ENCODE results near the gene TMEM182. TPM values are rescaled to one million over a fixed set of nuclear protein-coding genes. Genes with fewer than 3 reads are reported as not detected.

The TMEM182 gene
- polyA plus RNA-seq, 3 donors from 2014 or later: 6.2 to 6.5 (median 6.2) TPM

DNA sequence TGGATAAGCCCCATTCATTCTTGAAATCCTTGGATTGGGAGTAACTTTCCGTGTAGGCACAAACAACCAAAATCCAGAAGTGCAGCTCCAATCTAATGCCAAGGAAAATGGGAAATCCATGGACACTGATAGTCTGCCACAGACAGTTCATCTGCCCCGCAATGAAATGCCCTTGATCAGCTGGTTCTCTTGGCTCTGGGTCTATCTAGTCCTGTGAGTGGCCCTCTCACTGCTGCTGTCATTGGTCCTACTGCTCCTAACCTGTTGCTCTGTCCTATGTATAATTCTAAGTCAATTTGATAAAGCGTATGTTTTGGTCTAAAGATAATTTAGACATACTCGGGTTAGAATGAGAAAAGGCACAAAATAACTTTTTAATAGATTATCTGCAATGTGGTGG, 13.7 kb upstream of the TMEM182 start:
- no peak for DNase-seq
- H3K9me3 Mint-ChIP-seq: no peaks in the 10 kb centered on the region

DNA sequence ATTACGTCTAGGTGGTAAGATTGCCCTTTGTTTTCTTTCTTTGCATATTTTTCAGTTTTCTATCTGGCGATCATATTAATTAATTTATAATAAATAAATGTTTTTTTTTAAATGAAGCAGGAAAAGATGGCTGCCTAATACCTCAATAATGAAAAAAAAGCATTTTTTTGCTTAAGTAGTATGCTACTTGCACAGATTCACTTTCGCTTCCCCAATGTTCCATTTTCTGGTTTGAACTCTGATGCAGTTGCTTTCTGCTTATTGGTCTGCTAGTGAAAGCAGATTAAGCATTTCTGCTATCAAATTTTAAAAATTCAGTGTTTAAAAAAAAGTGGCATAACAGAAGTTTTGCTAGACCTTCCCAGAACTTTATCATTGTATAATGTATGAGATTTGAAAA, 11.9 kb upstream of the TMEM182 start:
- Mint-ChIP-seq H3K9me3 (no peaks in the 10 kb centered on the region), H3K27me3 (ENCODE audit: low read depth in 3 of 3) (peaks cover 0 to 5% (median 2%) of the 10 kb centered on the region in 3 donors), H3K36me3 (no peaks in the 10 kb centered on the region), H3K4me3 (no peak overlapping the region), H3K4me1 (no peaks in the 10 kb centered on the region), H3K27ac (no peak overlapping the region)
- DNase-seq: no peak

More for the DNA sequence above, 13.7 kb upstream of the TMEM182 start:
- no peak overlapping the region for H3K27ac Mint-ChIP-seq
- H3K36me3 Mint-ChIP-seq: no peaks in the 10 kb centered on the region
- no peaks in the 10 kb centered on the region for H3K4me1 Mint-ChIP-seq
- H3K27me3 Mint-ChIP-seq (ENCODE audit: low read depth in 3 of 3): peaks cover 0 to 6% (median 2%) of the 10 kb centered on the region in 3 donors
- no peak overlapping the region for H3K4me3 Mint-ChIP-seq

DNA sequence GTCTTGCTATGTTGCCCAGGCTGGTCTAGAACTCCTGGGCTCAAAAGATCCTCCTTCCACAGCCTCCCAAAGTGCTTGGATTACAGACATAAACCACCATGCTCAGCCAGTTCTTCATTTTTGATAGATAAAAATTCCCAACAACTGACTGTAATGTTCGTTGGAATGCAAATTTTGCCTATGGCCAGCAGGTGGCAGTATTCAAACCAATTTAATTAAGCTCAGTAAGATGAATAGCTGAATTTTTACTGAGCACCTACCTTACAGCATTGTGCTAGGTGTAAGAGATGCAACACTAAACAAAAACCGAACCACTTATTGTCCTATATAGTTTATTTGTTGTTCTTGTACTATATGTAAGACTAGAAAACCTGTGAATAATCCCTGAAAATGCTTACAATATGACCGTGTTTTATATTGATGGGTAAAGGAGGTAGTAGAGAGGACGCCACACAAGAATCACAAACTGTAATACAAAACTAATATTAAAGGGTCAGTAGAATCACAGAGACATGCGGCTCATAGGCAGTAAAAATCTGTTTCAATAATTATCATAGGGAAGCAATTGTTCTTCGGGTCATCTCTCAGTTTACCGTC, 8.2 kb upstream of the TMEM182 start:
- Mint-ChIP-seq H3K27ac (no peak overlapping the region), H3K9me3 (no peaks in the 10 kb centered on the region), H3K4me1 (no peaks in the 10 kb centered on the region), H3K36me3 (peaks cover 4 to 5% (median 4%) of the 10 kb centered on the region in 3 donors), H3K27me3 (ENCODE audit: low read depth in 3 of 3) (peaks cover 0 to 4% (median 0%) of the 10 kb centered on the region in 3 donors), H3K4me3 (no peak overlapping the region)
- peak; percentile 18 to 25 (median 24) for DNase-seq

DNA sequence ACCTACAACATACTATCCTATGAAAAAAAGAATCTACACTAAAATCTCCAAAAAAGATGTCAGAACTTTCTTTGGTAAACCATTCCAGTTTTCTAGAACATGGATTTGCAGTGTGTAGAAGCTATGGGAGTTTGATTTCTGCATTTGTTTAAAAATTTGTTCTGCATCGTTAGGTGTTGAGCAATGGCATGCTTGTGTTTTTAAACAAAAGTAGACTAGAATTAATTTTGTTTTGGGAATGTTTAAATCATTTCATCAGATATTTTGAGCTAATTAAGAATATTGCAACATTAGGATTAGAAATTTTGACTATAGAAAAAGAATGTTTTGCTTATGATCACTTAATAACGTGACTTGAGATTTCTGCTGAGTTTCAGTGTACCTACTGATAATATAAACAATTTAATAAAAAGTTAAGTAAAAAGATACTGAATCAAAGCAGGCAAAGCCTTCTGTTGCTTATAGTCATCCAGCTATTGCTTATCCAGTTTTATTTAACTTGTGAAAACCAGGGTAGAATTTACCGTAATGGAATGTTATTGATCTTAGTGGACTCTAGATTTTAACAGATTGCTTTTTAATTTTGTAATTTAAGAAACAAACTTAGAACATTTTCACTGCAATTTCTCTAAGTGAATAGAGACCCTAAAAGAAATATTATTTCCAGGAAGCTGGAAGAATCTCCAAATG, 7.2 kb upstream of the TMEM182 start:
- Mint-ChIP-seq H3K27me3 (ENCODE audit: low read depth in 3 of 3) (peaks cover 0 to 4% (median 0%) of the 10 kb centered on the region in 3 donors), H3K36me3 (peaks cover 4 to 5% (median 4%) of the 10 kb centered on the region in 3 donors), H3K9me3 (no peaks in the 10 kb centered on the region), H3K27ac (no peak overlapping the region), H3K4me1 (peaks cover 0 to 7% of the 10 kb centered on the region in 2 donors), H3K4me3 (no peak overlapping the region)
- no peak for DNase-seq

DNA sequence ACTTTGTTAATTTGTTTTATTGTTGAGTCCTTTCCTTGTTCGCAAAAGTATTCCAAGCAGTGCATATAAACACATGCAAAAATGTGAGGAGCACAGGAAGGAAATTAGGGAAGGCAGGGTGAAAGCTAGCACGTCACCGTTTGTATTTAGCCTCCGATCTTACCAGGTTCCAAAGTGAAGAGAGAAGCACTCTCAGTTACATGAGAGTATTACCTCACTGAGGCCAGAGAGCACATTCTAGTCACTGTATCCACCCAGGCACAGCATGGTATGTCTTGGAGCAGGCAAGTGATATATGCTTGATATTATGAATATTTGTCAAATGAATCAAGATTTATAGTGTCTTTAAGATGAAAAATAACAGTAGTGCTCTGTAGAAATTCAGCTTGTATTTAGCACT, 6.5 kb upstream of the TMEM182 start:
- no peaks in the 10 kb centered on the region for H3K9me3 Mint-ChIP-seq
- H3K36me3 Mint-ChIP-seq: peaks cover 4 to 5% (median 4%) of the 10 kb centered on the region in 3 donors
- no peak overlapping the region for H3K27ac Mint-ChIP-seq
- no peak for DNase-seq
- peaks cover 0 to 4% (median 0%) of the 10 kb centered on the region in 3 donors for H3K27me3 Mint-ChIP-seq (ENCODE audit: low read depth in 3 of 3)
- H3K4me3 Mint-ChIP-seq: no peak overlapping the region
- H3K4me1 Mint-ChIP-seq: peaks cover 0 to 7% of the 10 kb centered on the region in 2 donors

DNA sequence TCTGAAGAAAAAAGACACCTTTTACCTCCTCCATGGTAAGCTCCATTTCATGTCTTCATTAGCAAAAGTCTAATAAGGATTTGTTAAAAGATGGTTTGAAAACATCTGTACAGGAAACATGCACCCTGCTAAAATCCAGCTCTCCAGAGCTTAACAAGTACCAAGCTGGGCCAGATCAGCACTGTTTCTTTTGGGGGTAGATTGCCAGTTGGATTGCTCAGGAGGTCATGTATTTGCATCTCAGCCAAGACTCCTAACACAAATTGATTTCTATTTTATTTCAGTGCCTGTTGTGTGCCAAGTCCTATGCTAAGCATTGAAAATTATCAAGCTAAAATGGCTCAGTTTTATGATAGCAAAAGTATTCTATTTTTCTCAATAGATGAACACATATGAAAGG, 3.4 kb upstream of the TMEM182 start:
- no peak overlapping the region for H3K4me3 Mint-ChIP-seq
- peaks cover 6 to 13% (median 8%) of the 10 kb centered on the region in 3 donors for H3K36me3 Mint-ChIP-seq
- H3K4me1 Mint-ChIP-seq: peaks cover 0 to 7% of the 10 kb centered on the region in 2 donors
- no peaks in the 10 kb centered on the region for H3K9me3 Mint-ChIP-seq
- peaks cover 0 to 1% (median 0%) of the 10 kb centered on the region in 3 donors for H3K27me3 Mint-ChIP-seq (ENCODE audit: low read depth in 3 of 3)
- DNase-seq: no peak
- no peak overlapping the region for H3K27ac Mint-ChIP-seq

DNA sequence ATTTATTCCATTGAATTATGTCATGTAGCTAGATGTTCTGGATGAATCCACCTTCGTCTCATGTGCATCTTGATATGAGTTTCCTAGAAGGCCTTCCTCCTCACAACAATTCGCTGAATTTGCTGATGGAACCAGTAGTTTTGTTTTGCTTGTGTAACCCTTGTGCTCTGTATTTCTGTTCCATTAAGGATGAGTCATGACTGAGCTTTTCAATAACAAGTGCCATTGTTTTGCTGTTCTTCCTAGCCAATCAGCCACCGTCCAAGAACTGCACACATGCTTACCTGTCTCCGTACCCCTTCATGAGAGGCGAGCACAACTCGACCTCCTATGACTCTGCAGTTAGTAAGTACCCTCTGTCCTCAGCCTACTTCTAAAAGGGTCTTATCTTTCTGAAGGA, 2.3 kb downstream of the TMEM182 start:
- Mint-ChIP-seq H3K27ac (no peak overlapping the region), H3K9me3 (no peaks in the 10 kb centered on the region), H3K4me1 (peaks cover 0 to 4% of the 10 kb centered on the region in 2 donors), H3K36me3 (peaks cover 22 to 37% (median 31%) of the 10 kb centered on the region in 3 donors), H3K27me3 (ENCODE audit: low read depth in 3 of 3) (peaks cover 0 to 1% (median 0%) of the 10 kb centered on the region in 3 donors), H3K4me3 (no peak overlapping the region)
- DNase-seq: no peak

DNA sequence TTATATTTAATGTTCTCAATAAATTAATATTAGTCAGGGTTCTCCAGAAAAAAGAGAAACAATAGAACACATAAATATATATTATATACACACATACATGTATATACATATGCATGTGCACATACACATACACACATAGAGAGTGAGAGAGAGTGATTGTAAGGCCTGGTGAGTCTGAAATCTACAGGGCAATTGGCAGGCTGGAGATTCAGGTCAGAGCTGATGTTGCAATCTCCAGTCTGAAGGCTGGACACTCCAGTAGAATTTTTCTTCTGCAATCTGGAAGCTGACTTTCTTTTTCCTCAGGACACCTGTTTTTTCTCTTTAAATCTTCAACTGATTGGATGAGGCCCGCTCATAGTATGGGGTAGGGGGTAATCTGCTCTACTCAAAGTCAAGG, 3.2 kb downstream of the TMEM182 start:
- Mint-ChIP-seq H3K9me3 (no peaks in the 10 kb centered on the region), H3K27ac (no peak overlapping the region), H3K4me1 (no peaks in the 10 kb centered on the region), H3K27me3 (ENCODE audit: low read depth in 3 of 3) (no peaks in the 10 kb centered on the region), H3K4me3 (no peak overlapping the region), H3K36me3 (peaks cover 26 to 39% (median 32%) of the 10 kb centered on the region in 3 donors)
- no peak for DNase-seq

DNA sequence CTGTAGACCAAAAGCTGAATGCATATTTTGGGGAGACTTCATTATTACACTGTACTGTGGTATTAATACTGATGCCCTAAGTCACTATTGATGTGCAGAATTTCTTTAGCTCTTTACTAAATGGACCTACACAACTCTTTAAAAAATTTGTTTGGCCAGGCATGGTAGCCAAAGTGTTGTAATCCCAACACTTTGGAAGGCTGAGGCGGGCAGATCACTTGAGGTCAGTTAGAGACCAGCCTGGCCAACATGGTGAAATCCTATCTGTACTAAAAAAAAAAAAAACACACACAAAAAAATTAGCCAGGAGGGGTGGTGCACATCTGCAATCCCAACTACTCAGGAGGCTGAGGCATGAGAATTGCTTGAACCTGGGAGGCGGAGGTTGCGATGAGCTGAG, 6.4 kb downstream of the TMEM182 start:
- Mint-ChIP-seq H3K4me1 (no peaks in the 10 kb centered on the region), H3K4me3 (no peak overlapping the region), H3K27me3 (ENCODE audit: low read depth in 3 of 3) (no peaks in the 10 kb centered on the region), H3K9me3 (no peaks in the 10 kb centered on the region), H3K36me3 (peaks cover 26 to 42% (median 42%) of the 10 kb centered on the region in 3 donors), H3K27ac (no peak overlapping the region)
- DNase-seq: no peak

DNA sequence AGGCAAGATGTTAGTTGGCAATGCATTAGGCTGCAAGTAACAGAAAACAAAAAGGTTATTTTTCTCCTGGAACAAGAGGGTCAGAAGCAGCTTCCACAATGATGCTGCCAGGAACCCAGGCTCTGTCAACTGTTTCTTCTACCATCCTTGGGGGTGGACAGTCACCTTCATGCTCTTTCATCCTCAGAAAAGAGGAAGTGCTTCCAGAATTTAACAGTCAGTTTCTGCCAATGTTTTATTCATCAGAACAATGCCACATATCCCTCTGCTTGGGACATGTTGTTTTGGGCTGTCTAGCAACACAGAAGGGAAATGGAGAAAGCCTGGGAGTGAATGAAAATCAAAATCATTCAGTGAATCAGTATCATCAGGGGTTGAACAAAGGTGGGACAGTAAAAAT, 7.1 kb downstream of the TMEM182 start:
- Mint-ChIP-seq H3K4me1 (no peaks in the 10 kb centered on the region), H3K4me3 (no peak overlapping the region), H3K36me3 (peaks cover 23 to 42% (median 39%) of the 10 kb centered on the region in 3 donors), H3K27ac (no peak overlapping the region), H3K9me3 (no peaks in the 10 kb centered on the region), H3K27me3 (ENCODE audit: low read depth in 3 of 3) (peaks cover 0 to 2% (median 0%) of the 10 kb centered on the region in 3 donors)
- DNase-seq: no peak

DNA sequence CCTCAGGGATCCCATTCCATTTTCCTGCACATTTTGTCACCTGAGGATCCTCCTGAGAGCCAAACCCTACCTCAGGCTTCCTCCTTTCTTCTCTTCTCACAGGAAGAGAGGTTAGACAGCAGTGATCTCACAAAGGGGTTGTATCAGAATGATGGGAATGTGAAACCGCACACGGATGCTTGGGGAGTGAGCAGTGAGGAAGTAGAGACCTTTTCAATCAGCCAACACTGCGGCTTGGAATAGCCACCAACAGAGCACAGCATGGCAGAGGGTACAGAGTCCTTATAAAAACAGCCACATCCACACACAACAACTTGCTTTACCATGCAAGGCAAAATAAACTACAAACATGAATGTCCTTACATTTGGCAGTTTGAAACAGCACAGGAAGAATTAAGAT, 8.7 kb downstream of the TMEM182 start:
- Mint-ChIP-seq H3K27ac (no peak overlapping the region), H3K36me3 (peaks cover 17 to 39% (median 31%) of the 10 kb centered on the region in 3 donors), H3K4me3 (no peak overlapping the region), H3K4me1 (no peaks in the 10 kb centered on the region), H3K9me3 (no peaks in the 10 kb centered on the region), H3K27me3 (ENCODE audit: low read depth in 3 of 3) (peaks cover 0 to 2% (median 0%) of the 10 kb centered on the region in 3 donors)
- no peak for DNase-seq

DNA sequence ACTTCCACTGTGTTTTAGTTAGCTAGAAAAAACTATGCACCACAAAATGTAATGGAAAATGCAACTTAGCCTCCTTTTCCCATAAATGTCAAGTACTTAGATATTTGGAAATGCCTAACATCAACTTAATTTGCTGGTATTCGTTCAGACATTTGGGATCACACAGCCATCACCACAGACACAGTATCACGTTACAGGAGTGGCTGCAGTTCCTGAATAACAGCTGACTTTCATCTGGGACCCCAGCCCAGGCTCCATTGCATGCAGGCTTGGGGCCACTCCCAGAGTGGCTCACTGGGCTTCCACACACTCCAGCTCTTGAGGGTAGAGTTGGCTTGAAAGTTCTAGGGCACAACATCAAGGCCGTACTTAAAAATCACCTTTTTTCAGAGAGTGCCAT, 9.3 kb downstream of the TMEM182 start:
- H3K4me3 Mint-ChIP-seq: no peak overlapping the region
- no peaks in the 10 kb centered on the region for H3K9me3 Mint-ChIP-seq
- peaks cover 0 to 2% (median 0%) of the 10 kb centered on the region in 3 donors for H3K27me3 Mint-ChIP-seq (ENCODE audit: low read depth in 3 of 3)
- no peaks in the 10 kb centered on the region for H3K4me1 Mint-ChIP-seq
- no peak for DNase-seq
- peaks cover 11 to 33% (median 25%) of the 10 kb centered on the region in 3 donors for H3K36me3 Mint-ChIP-seq
- H3K27ac Mint-ChIP-seq: no peak overlapping the region

DNA sequence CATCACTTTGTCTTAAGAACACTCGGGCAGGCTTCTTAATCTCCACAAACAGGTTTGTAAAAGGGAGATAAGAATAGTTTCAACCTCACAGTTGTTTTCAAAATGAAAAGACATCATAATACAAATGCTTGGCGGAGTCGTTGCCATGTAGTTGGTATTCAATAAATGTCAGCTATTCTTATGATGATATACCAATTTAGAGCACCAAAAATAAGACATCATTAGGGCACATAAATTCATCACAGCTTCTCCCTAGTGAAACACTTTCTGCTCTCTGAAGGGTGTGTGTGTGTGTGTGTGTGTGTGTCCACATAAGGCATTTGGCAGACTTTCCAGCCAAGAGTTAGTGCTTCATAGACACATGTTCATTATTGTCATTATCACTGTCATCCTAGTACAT, 10.8 kb downstream of the TMEM182 start:
- Mint-ChIP-seq H3K27me3 (ENCODE audit: low read depth in 3 of 3) (peaks cover 0 to 2% (median 0%) of the 10 kb centered on the region in 3 donors), H3K27ac (no peak overlapping the region), H3K36me3 (peaks cover 10 to 32% (median 25%) of the 10 kb centered on the region in 3 donors), H3K4me1 (no peaks in the 10 kb centered on the region), H3K9me3 (no peaks in the 10 kb centered on the region), H3K4me3 (no peak overlapping the region)
- no peak for DNase-seq

DNA sequence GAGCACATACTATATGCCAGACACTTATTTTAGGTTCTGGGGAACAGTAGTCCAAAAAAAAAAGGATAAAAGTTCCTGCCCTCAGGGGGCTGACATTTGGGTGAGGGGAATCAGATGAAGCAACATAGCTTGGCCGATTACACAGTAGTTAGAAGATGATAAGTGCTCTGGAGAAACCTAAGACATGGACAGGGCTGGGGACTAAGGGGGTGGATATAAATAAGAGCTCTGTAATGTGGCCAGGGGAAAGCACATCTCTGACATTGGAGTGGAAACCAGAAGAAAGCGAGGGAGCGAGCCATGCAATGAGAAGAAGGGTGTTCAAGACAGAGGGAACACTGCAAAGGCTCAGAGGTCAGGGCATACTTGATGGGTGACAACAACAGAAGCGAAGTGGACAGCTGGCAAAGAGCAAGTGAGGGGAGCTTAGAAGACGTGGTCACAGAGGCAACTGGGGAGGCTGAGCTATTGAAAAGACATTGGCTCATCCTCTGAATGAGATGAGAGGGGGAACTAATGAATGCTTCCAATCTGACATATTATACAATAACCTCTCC, 11.4 kb downstream of the TMEM182 start:
- no peak for DNase-seq
- Mint-ChIP-seq H3K9me3 (no peaks in the 10 kb centered on the region), H3K36me3 (peaks cover 10 to 27% (median 19%) of the 10 kb centered on the region in 3 donors), H3K4me3 (no peak overlapping the region), H3K27me3 (ENCODE audit: low read depth in 3 of 3) (peaks cover 0 to 3% (median 2%) of the 10 kb centered on the region in 3 donors), H3K27ac (no peak overlapping the region), H3K4me1 (no peaks in the 10 kb centered on the region)
